CD4-positive, alpha-beta memory T cell (primary cell): ENCODE data around the gene MDP1. TPM values are rescaled to one million over a fixed set of nuclear protein-coding genes. Genes with fewer than 3 reads are reported as not detected.
A peak's percentile ranks its signal among the peaks of the same experiment; 100 is the strongest.

Source experiments
- CTCF ChIA-PET: fragments of 350-600 bp; sonication (Branson Sonifier 250); formaldehyde crosslinking; loops from one replicate; lab custom pipeline; 2021; ENCODE audit warnings: inconsistent platforms; ENCODE audit not compliant: partially characterized antibody; lab: Charles Lee
- POLR2A ChIA-PET: fragments of 350-600 bp; sonication (Branson Sonifier 250); formaldehyde crosslinking; loops from one replicate; lab custom pipeline; 2021; ENCODE audit not compliant: partially characterized antibody; lab: Charles Lee
- DNase-seq, 5 donors: peaks; one replicate each; pipeline versions ENCODE4 v3.0.0 to v3.0.0-alpha.2; 2020 to 2022; ENCODE audit warnings: mixed read lengths in 1 of 5
- H3K27ac ChIP-seq: one replicate; pipeline ENCODE4 v1.7.0; 2013; ENCODE audit warnings: low read depth, low read length
- H3K27me3 ChIP-seq: 2 replicates; pipeline ENCODE4 v1.7.0; 2013; ENCODE audit warnings: mild to moderate bottlenecking, low read length, moderate library complexity; ENCODE audit not compliant: insufficient read depth
- H3K36me3 ChIP-seq: 2 replicates; pipeline ENCODE4 v1.7.0; 2013; ENCODE audit warnings: mild to moderate bottlenecking, low read length, moderate library complexity; ENCODE audit not compliant: insufficient read depth
- H3K4me1 ChIP-seq: 2 replicates; pipeline ENCODE4 v1.7.0; 2013; ENCODE audit warnings: mild to moderate bottlenecking, low read length, moderate library complexity; ENCODE audit not compliant: insufficient read depth
- H3K4me3 ChIP-seq, 2 donors: one replicate each; pipeline ENCODE4 v1.7.0; 2013; ENCODE audit warnings: low read length in 2 of 2, mild to moderate bottlenecking in 1 of 2
- H3K9me3 ChIP-seq, 2 donors: one replicate each; pipeline ENCODE4 v1.7.0; 2013; ENCODE audit warnings: low read length in 2 of 2, control low read depth in 1 of 2; ENCODE audit not compliant: control insufficient read depth in 1 of 2
- H3K27ac Mint-ChIP-seq, 7 donors: one replicate each; pipeline ENCODE4 v1.8.0; 2020 to 2021; ENCODE audit warnings: mixed read lengths in 7 of 7, mild to moderate bottlenecking in 6 of 7, inconsistent platforms in 3 of 7, moderate library complexity in 3 of 7
- H3K27me3 Mint-ChIP-seq, 2 donors: one replicate each; pipeline ENCODE4 v1.8.0; 2020 to 2021; ENCODE audit warnings: mixed read lengths in 2 of 2
- H3K36me3 Mint-ChIP-seq, 2 donors: one replicate each; pipeline ENCODE4 v1.8.0; 2020 to 2021; ENCODE audit warnings: mixed read lengths in 2 of 2, inconsistent platforms in 1 of 2, mild to moderate bottlenecking in 1 of 2
- H3K4me1 Mint-ChIP-seq, 4 donors: one replicate each; pipeline ENCODE4 v1.8.0; 2020 to 2021; ENCODE audit warnings: mixed read lengths in 4 of 4, mild to moderate bottlenecking in 1 of 4
- H3K4me3 Mint-ChIP-seq, 8 donors: one replicate each; pipeline ENCODE4 v1.8.0; 2020 to 2021; ENCODE audit warnings: mixed read lengths in 8 of 8, mild to moderate bottlenecking in 7 of 8, moderate library complexity in 6 of 8, inconsistent platforms in 3 of 8
- H3K9me3 Mint-ChIP-seq, 8 donors: one replicate each; pipeline ENCODE4 v1.8.0; 2020 to 2021; ENCODE audit warnings: mixed read lengths in 8 of 8, mild to moderate bottlenecking in 5 of 8, inconsistent platforms in 3 of 8, moderate library complexity in 1 of 8
- intact Hi-C: fragments of 100-400 bp; cut with micrococcal nuclease; formaldehyde crosslinking; loops from one replicate; pipeline ENCODE4 v1.15.1; 2023
- polyA plus RNA-seq, 2 donors: library from polyadenylated mRNA; unstranded; fragments of 300-500 nt; fragmentation: Illumina TruSeq; gene quantifications; one replicate each; pipeline ENCODE4 v1.2.3, GENCODE V29; 2021
- total RNA-seq, 2 experiments: library from RNA; stranded (reverse); gene quantifications; one replicate each; pipeline ENCODE4 v1.2.3, GENCODE V29; 2021

MDP1 gene
- total and polyA plus RNA-seq, 4 experiments from 2014 or later, result 12.5 to 28.1 (median 21.3) TPM

DNA sequence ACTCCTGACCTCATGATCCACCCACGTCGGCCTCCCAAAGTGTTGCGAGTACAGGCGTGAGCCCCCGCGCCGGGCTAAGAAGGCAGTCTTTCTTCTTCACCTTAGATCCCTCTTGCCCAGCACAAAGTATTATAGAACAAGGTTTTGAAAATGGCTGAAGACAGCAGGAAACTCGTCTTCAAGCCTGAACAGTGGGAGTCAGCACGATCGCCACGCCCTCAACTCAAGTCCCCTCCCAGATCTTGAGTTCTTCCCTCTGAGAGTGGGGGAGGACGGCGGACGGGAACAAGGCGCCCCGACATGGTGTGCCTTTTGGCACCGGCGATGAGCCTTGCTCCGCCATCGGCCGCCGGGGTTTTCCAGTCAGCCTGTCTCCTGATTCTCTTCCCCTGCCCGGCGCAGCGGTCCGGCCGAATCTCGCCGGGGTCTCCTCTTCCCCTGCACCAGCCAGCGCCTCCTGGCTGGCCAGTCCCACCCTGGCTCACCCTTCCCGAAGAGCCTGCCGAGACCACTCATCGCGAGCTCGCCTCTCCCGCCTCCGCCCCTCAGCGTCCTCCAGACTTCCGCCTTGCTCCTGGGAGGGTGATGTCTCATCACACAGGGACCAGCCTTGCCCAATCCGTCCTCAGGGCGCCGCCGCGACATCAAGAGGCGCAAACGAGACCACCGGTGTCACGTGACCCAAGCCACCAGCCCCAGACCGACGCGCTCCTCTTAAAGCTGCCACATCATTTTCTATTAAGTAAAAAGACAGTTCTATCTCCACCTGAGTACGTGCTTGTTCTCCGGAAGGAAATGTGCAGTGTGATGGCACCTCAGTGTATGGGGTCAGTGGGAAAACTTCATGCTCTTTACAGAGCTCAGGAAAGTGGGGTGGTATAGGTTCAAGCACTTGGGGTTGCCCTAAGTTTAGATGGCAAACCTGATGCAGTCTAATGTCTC, 2.7 kb downstream of the MDP1 start, which contains the start of gene CHMP4A:
Gene CHMP4A, minus strand, starts transcription at position 565 of the 942 bp plus-strand sequence. Its CDS starts 49 bp downstream, at position 516.
- Mint-ChIP-seq H3K27me3 (no peaks in the 10 kb centered on the region), H3K4me3 (peak within 1 kb of the TSS; percentile 92 to 99 (median 96)), H3K4me1 (peaks cover 35 to 72% (median 48%) of the 10 kb centered on the region in 4 donors), H3K36me3 (peaks cover 21 to 52% of the 10 kb centered on the region in 2 donors), H3K9me3 (peaks cover 0 to 5% (median 0%) of the 10 kb centered on the region in 8 donors), H3K27ac (peak within 1 kb of the TSS; percentile 95 to 100 (median 99))
- Histone ChIP-seq H3K36me3 (peaks cover 32% of the 10 kb centered on the region), H3K27me3 (no peaks in the 10 kb centered on the region), H3K27ac (peak within 1 kb of the TSS; percentile 100), H3K4me1 (peaks cover 42% of the 10 kb centered on the region), H3K9me3 (no peaks in the 10 kb centered on the region), H3K4me3 (peak within 1 kb of the TSS; percentile 68 to 91)
- POLR2A ChIA-PET, result interaction anchor here (0.7 to 6.6 kb wide), 35 partner anchors 8 to 1447 kb away, joined by 3 to 171 read pairs (median 6); partner anchors contain the start of genes AP1G2, CBLN3, CIDEB and DCAF11
- peak; percentile 93 to 99 (median 96) for DNase-seq
- CTCF ChIA-PET, result interaction anchor here (0.6 to 4.9 kb wide), 13 partner anchors 10 to 223 kb away, joined by 3 to 68 read pairs (median 6); partner anchors contain the start of genes CIDEB, DCAF11, DHRS1 and IRF9
- intact Hi-C loops, result loop anchor here (1.0 to 2.0 kb wide), 6 partner anchors 18 to 98 kb away; partner anchors contain the start of genes DCAF11, EMC9, IPO4 and IRF9

DNA sequence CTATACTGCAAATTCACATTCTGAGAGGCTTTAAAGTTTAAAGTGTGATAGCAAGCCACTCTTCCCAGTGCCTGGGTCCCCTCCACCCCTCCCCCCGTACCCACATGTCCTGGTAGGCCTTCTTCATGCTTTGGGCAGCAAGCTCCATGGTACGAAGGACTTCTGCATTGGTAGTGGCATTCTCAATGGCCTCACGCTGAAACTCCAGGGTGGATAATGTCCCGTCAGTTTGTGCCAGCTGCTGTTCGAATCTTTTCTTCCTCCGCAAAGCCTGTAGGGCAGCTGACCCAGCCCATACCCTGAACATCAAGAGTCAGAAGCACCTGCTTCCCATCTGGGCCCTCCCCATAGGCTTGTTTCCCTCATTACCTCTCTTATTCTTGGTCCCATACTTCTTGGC, 4.6 kb downstream of the MDP1 start:
- Mint-ChIP-seq H3K27ac (peak overlapping the region; percentile 95 to 100 (median 99)), H3K4me3 (peak overlapping the region in 6 of 8 donors; percentile 29 to 99 (median 96)), H3K36me3 (peaks cover 36 to 58% of the 10 kb centered on the region in 2 donors), H3K9me3 (peaks cover 0 to 5% (median 0%) of the 10 kb centered on the region in 8 donors), H3K4me1 (peaks cover 33 to 75% (median 49%) of the 10 kb centered on the region in 4 donors), H3K27me3 (no peaks in the 10 kb centered on the region)
- CTCF ChIA-PET, result interaction anchor here (1.2 to 3.6 kb wide), 2 partner anchors 50 to 51 kb away, joined by 3 to 10 read pairs; partner anchors contain the start of gene IRF9
- DNase-seq, result no peak
- Histone ChIP-seq H3K36me3 (peaks cover 50% of the 10 kb centered on the region), H3K4me3 (no peak overlapping the region), H3K9me3 (no peaks in the 10 kb centered on the region), H3K27me3 (no peaks in the 10 kb centered on the region), H3K4me1 (peaks cover 40% of the 10 kb centered on the region), H3K27ac (peak overlapping the region; percentile 7)
- POLR2A ChIA-PET, result interaction anchor here (0.7 to 6.6 kb wide), 7 partner anchors 12 to 219 kb away, joined by 3 to 171 read pairs (median 66); partner anchors contain the start of genes CBLN3, CIDEB, GMPR2 and IPO4
- intact Hi-C loops, result no loop called here

DNA sequence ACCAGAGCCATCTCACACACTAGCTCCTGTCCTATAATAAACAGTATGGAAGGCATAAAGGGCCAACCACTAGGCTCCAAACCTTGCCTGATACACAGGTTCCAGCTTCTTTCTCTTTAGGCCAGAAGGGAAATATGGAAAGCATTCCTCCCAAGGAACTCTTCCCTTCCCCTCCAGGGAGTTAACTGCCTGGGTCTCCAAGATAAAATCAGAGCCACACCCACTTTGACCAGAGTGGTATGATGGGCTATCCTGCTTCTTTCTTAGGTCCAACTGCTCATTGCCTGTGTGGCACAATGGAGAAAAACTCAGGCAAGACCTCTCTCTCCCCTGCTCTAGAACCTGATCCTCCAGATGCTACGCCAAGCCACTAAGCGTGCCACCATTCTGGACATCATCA, 8.2 kb downstream of the MDP1 start:
- Histone ChIP-seq H3K27me3 (no peaks in the 10 kb centered on the region), H3K27ac (no peak overlapping the region), H3K4me1 (peaks cover 16% of the 10 kb centered on the region), H3K4me3 (no peak overlapping the region), H3K36me3 (peaks cover 59% of the 10 kb centered on the region), H3K9me3 (no peaks in the 10 kb centered on the region)
- Mint-ChIP-seq H3K36me3 (peaks cover 52 to 70% of the 10 kb centered on the region in 2 donors), H3K9me3 (peaks cover 0 to 5% (median 0%) of the 10 kb centered on the region in 8 donors), H3K4me1 (peaks cover 18 to 55% (median 36%) of the 10 kb centered on the region in 4 donors), H3K27ac (peak overlapping the region in 3 of 7 donors; percentile 23 to 78 (median 52)), H3K27me3 (no peaks in the 10 kb centered on the region), H3K4me3 (no peak overlapping the region)
- ChIA-PET POLR2A (interaction anchor here (0.8 to 5.2 kb wide), 4 partner anchors 8 to 93 kb away, joined by 3 to 32 read pairs (median 10); partner anchors contain the start of genes MDP1, NRL, PSME2 and TM9SF1), CTCF (interaction anchor here (1.2 kb wide), 1 partner anchor 90 kb away, joined by 4 read pairs; no protein-coding TSS in a partner anchor)
- no peak for DNase-seq
- intact Hi-C loops, result no loop called here

DNA sequence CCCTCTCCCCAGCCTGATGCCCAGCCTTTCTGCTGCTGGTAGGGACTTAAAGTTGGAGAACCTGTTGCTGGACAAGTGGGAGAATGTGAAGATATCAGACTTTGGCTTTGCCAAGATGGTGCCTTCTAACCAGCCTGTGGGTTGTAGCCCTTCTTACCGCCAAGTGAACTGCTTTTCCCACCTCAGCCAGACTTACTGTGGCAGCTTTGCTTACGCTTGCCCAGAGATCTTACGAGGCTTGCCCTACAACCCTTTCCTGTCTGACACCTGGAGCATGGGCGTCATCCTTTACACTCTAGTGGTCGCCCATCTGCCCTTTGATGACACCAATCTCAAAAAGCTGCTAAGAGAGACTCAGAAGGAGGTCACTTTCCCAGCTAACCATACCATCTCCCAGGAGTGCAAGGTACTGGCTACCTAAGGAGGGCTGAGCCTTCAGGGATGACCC, 8.7 kb downstream of the MDP1 start:
- Mint-ChIP-seq H3K27ac (peak overlapping the region in 6 of 7 donors; percentile 16 to 82 (median 42)), H3K9me3 (peaks cover 0 to 5% (median 0%) of the 10 kb centered on the region in 8 donors), H3K27me3 (no peaks in the 10 kb centered on the region), H3K4me3 (no peak overlapping the region), H3K4me1 (peaks cover 18 to 50% (median 34%) of the 10 kb centered on the region in 4 donors), H3K36me3 (peaks cover 57 to 75% of the 10 kb centered on the region in 2 donors)
- H3K27ac ChIP-seq, result no peak overlapping the region
- ChIA-PET CTCF (interaction anchor here (1.2 kb wide), 1 partner anchor 91 kb away, joined by 4 read pairs; no protein-coding TSS in a partner anchor), POLR2A (interaction anchor here (0.8 to 5.2 kb wide), 4 partner anchors 9 to 92 kb away, joined by 3 to 32 read pairs (median 10); partner anchors contain the start of genes MDP1, NRL, PSME2 and TM9SF1)
- intact Hi-C loops, result no loop called here
- peaks cover 59% of the 10 kb centered on the region for H3K36me3 ChIP-seq
- H3K27me3 ChIP-seq, result no peaks in the 10 kb centered on the region
- H3K4me3 ChIP-seq, result no peak overlapping the region
- no peak for DNase-seq
- H3K9me3 ChIP-seq, result no peaks in the 10 kb centered on the region
- H3K4me1 ChIP-seq, result peaks cover 11% of the 10 kb centered on the region

DNA sequence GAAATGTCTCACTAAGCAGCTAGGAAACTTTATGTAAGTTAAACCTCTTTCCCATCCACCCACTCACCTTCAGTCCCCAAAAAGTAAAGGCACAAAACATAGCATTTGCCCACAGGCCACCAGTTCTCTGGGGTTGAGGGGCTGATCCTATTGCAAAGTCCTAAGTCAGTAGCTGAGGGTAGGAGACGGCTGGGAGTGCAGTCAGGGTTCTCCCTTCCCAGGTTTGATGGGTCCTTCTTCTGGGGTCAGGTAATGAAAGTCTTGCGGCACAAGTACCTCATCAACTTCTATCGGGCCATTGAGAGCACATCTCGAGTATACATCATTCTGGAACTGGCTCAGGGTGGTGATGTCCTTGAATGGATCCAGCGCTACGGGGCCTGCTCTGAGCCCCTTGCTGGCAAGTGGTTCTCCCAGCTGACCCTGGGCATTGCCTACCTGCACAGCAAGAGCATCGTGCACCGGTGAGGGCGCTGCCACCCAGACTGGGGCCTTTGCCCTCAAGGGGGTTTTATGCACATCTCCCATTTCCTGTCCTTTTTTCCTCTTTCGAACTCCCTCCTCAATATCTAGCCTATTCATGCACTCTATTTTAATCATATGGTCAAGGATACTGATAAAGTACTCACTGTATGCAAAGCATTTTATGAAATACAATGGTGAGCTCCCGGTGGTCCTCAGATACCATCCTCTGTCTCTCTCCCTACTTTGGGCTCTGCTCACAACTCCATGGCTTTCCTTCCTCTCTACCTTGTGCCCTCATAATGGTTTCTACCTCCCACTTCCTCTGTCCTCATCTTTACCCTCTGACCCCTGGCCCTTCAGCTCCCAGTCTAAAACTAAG, 9.4 kb downstream of the MDP1 start:
- CTCF ChIA-PET, result interaction anchor here (0.6 to 1.2 kb wide), 2 partner anchors 46 to 91 kb away, joined by 3 to 4 read pairs; partner anchors contain the start of gene IRF9
- intact Hi-C loops, result no loop called here
- peaks cover 58% of the 10 kb centered on the region for H3K36me3 ChIP-seq
- peak overlapping the region in 1 of 8 donors; percentile 40 for H3K4me3 Mint-ChIP-seq
- peaks cover 59 to 75% of the 10 kb centered on the region in 2 donors for H3K36me3 Mint-ChIP-seq
- no peaks in the 10 kb centered on the region for H3K27me3 ChIP-seq
- H3K27me3 Mint-ChIP-seq, result no peaks in the 10 kb centered on the region
- peaks cover 14 to 45% (median 30%) of the 10 kb centered on the region in 4 donors for H3K4me1 Mint-ChIP-seq
- POLR2A ChIA-PET, result interaction anchor here (0.8 to 5.2 kb wide), 4 partner anchors 9 to 91 kb away, joined by 3 to 32 read pairs (median 10); partner anchors contain the start of genes MDP1, NRL, PSME2 and TM9SF1
- H3K4me3 ChIP-seq, result no peak overlapping the region
- H3K27ac ChIP-seq, result no peak overlapping the region
- H3K9me3 Mint-ChIP-seq, result peaks cover 0 to 5% (median 0%) of the 10 kb centered on the region in 8 donors
- peaks cover 5% of the 10 kb centered on the region for H3K4me1 ChIP-seq
- DNase-seq, result no peak
- H3K9me3 ChIP-seq, result no peaks in the 10 kb centered on the region
- peak overlapping the region in 4 of 7 donors; percentile 16 to 52 (median 28) for H3K27ac Mint-ChIP-seq
